ENCODE data around the gene ZSCAN9.
A peak's percentile ranks its signal among the peaks of the same experiment; 100 is the strongest.

Gene ZSCAN9

GRCh38 chr6:28188111-28188979 is 36.7 kb upstream of the ZSCAN9 start:
- H3K4me2 ChIP-seq (ENCODE audit: low read length) = no peak overlapping the region
- H3K27me3 ChIP-seq (ENCODE audit: control insufficient read depth, low read length) = no peaks in the 10 kb centered on the region
- H3K9me3 ChIP-seq (ENCODE audit: control insufficient read depth, insufficient read depth, low read length) = peaks cover 37% of the 10 kb centered on the region
- H3F3A ChIP-seq (ENCODE audit: control insufficient read depth, insufficient read depth) = no peaks in the 10 kb centered on the region
- no peak overlapping the region for H3K4me3 ChIP-seq (ENCODE audit: low read length)
- no peak overlapping the region for H3K27ac ChIP-seq (ENCODE audit: low read depth, low read length)
- H3K9me2 ChIP-seq (replicated peaks; ENCODE audit: control insufficient read depth, low read length) = no peaks in the 10 kb centered on the region
- H3K79me2 ChIP-seq (ENCODE audit: control insufficient read depth, low read length) = no peaks in the 10 kb centered on the region
- no peaks in the 10 kb centered on the region for H4K20me1 ChIP-seq (ENCODE audit: control insufficient read depth, insufficient read depth, low read depth, low read length)
- TF ChIP-seq EZH2phosphoT487 (IDR thresholded peaks at IDR 0.05; ENCODE audit: borderline replicate concordance, low read length) (no peak), CTCF (IDR thresholded peaks at IDR 0.05; ENCODE audit: low read depth, low read length, poor library complexity, severe bottlenecking) (no peak)
- no peaks in the 10 kb centered on the region for H3K4me1 ChIP-seq (ENCODE audit: control insufficient read depth, low read length)
- no peaks in the 10 kb centered on the region for H3K36me3 ChIP-seq (ENCODE audit: control insufficient read depth, low read length)

GRCh38 chr6:28200020-28200419 is 25.1 kb upstream of the ZSCAN9 start:
- H3K79me2 ChIP-seq (ENCODE audit: control insufficient read depth, low read length) = no peaks in the 10 kb centered on the region
- peaks cover 20% of the 10 kb centered on the region; the same call in 1 of the 2 replicates for H3K9me3 ChIP-seq (ENCODE audit: control insufficient read depth, insufficient read depth, low read length)
- H3K36me3 ChIP-seq (ENCODE audit: control insufficient read depth, low read length) = 0 out of 2 replicates have a peak, but pooled peaks cover 3% of the 10 kb centered on the region
- H3K9me2 ChIP-seq (replicated peaks; ENCODE audit: control insufficient read depth, low read length) = no peaks in the 10 kb centered on the region
- no peak for TF ChIP-seq CTCF (IDR thresholded peaks at IDR 0.05; ENCODE audit: low read depth, low read length, poor library complexity, severe bottlenecking)
- TF ChIP-seq EZH2phosphoT487 (IDR thresholded peaks at IDR 0.05; ENCODE audit: borderline replicate concordance, low read length) = no peak
- no peaks in the 10 kb centered on the region for H3K27me3 ChIP-seq (ENCODE audit: control insufficient read depth, low read length)
- H3K4me2 ChIP-seq (ENCODE audit: low read length) = no peak overlapping the region
- peaks cover 22% of the 10 kb centered on the region for H3K4me1 ChIP-seq (ENCODE audit: control insufficient read depth, low read length)
- no peaks in the 10 kb centered on the region for H4K20me1 ChIP-seq (ENCODE audit: control insufficient read depth, insufficient read depth, low read depth, low read length)
- no peak overlapping the region for H3K27ac ChIP-seq (ENCODE audit: low read depth, low read length)
- no peaks in the 10 kb centered on the region for H3F3A ChIP-seq (ENCODE audit: control insufficient read depth, insufficient read depth)
- no peak overlapping the region for H3K4me3 ChIP-seq (ENCODE audit: low read length)

GRCh38 chr6:28203201-28203600 is 21.9 kb upstream of the ZSCAN9 start:
- 0 out of 2 replicates have a peak overlapping the region, but pooled peaks have one; percentile 6 for H3K4me2 ChIP-seq (ENCODE audit: low read length)
- TF ChIP-seq EZH2phosphoT487 (IDR thresholded peaks at IDR 0.05; ENCODE audit: borderline replicate concordance, low read length) (no peak), CTCF (IDR thresholded peaks at IDR 0.05; ENCODE audit: low read depth, low read length, poor library complexity, severe bottlenecking) (no peak)
- H3K79me2 ChIP-seq (ENCODE audit: control insufficient read depth, low read length) = no peaks in the 10 kb centered on the region
- H3K27ac ChIP-seq (ENCODE audit: low read depth, low read length) = no peak overlapping the region
- peaks cover 18% of the 10 kb centered on the region; the same call in 1 of the 2 replicates for H3K9me3 ChIP-seq (ENCODE audit: control insufficient read depth, insufficient read depth, low read length)
- no peaks in the 10 kb centered on the region for H3K9me2 ChIP-seq (replicated peaks; ENCODE audit: control insufficient read depth, low read length)
- H3F3A ChIP-seq (ENCODE audit: control insufficient read depth, insufficient read depth) = no peaks in the 10 kb centered on the region
- no peaks in the 10 kb centered on the region for H3K27me3 ChIP-seq (ENCODE audit: control insufficient read depth, low read length)
- H3K4me1 ChIP-seq (ENCODE audit: control insufficient read depth, low read length) = peaks cover 22% of the 10 kb centered on the region
- 0 out of 2 replicates have a peak, but pooled peaks cover 3% of the 10 kb centered on the region for H3K36me3 ChIP-seq (ENCODE audit: control insufficient read depth, low read length)
- H3K4me3 ChIP-seq (ENCODE audit: low read length) = peak overlapping the region; percentile 19
- no peaks in the 10 kb centered on the region for H4K20me1 ChIP-seq (ENCODE audit: control insufficient read depth, insufficient read depth, low read depth, low read length)
